Measurements from ENCODE around the gene TNFRSF4. TPM values are rescaled to one million over a fixed set of nuclear protein-coding genes. Genes with fewer than 3 reads are reported as not detected.

TNFRSF4 gene
- total RNA-seq, 1 experiment from 2014 or later = 0.62 TPM

DNA sequence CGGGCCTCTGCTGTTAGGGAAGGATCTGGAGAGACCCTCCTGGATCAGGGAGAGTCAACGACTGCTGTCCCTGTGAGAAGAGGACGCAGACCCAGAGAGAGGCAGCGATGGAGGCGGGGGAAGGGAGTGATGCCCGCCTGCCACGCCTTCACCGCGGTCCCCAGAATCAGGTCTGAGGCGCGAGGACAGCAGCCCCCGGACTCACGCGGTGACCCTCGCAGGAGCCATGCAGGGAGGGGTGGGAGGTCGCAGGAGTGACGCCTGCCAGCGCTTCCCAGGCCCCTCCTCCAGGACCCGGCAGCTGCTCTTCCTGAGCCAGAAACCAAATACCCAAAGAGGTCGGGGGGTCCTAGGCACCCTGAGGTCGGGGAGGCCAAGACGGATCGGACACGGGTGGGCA lies 6.2 kb upstream of the TNFRSF4 start:
- CTCF ChIA-PET = interaction anchor here (1.4 kb wide), 1 partner anchor 98 kb away, joined by 3 read pairs; no protein-coding TSS in a partner anchor
- no peaks in the 10 kb centered on the region for H3K9me3 ChIP-seq (ENCODE audit: control insufficient read depth, insufficient read depth, low read depth, low read length)
- DNase-seq (ENCODE audit: low read depth, low spot score) (no peak), ATAC-seq (no peak)
- H3K36me3 ChIP-seq (ENCODE audit: control insufficient read depth, insufficient read depth, low read length) = peaks cover 2% of the 10 kb centered on the region; the same call in 1 of the 2 replicates
- no peaks in the 10 kb centered on the region for H3K4me1 ChIP-seq (ENCODE audit: control insufficient read depth, insufficient read depth, low read length)
- POLR2A ChIA-PET = no interaction called here
- no peak overlapping the region for H3K27ac ChIP-seq (ENCODE audit: low read length)
- no peaks in the 10 kb centered on the region for H3K27me3 ChIP-seq (ENCODE audit: control insufficient read depth, insufficient read depth, low read length)
- TF ChIP-seq TCF7L2 (IDR thresholded peaks at IDR 0.05; ENCODE audit: low read depth, low read length) (no peak), SIN3A (IDR thresholded peaks at IDR 0.05; ENCODE audit: borderline replicate concordance, insufficient read depth, low read depth, low read length) (no peak), POLR2AphosphoS5 (IDR thresholded peaks at IDR 0.05; ENCODE audit: low read depth, low read length) (no peak)
- TF ChIP-seq, protein P1, sequence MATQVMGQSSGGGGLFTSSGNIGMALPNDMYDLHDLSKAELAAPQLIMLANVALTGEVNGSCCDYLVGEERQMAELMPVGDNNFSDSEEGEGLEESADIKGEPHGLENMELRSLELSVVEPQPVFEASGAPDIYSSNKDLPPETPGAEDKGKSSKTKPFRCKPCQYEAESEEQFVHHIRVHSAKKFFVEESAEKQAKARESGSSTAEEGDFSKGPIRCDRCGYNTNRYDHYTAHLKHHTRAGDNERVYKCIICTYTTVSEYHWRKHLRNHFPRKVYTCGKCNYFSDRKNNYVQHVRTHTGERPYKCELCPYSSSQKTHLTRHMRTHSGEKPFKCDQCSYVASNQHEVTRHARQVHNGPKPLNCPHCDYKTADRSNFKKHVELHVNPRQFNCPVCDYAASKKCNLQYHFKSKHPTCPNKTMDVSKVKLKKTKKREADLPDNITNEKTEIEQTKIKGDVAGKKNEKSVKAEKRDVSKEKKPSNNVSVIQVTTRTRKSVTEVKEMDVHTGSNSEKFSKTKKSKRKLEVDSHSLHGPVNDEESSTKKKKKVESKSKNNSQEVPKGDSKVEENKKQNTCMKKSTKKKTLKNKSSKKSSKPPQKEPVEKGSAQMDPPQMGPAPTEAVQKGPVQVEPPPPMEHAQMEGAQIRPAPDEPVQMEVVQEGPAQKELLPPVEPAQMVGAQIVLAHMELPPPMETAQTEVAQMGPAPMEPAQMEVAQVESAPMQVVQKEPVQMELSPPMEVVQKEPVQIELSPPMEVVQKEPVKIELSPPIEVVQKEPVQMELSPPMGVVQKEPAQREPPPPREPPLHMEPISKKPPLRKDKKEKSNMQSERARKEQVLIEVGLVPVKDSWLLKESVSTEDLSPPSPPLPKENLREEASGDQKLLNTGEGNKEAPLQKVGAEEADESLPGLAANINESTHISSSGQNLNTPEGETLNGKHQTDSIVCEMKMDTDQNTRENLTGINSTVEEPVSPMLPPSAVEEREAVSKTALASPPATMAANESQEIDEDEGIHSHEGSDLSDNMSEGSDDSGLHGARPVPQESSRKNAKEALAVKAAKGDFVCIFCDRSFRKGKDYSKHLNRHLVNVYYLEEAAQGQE (IDR thresholded peaks at IDR 0.05; ENCODE audit: insufficient read depth in 1 of 2, low read depth in 2 of 2, low read length in 1 of 2) = no peak
- TF ChIP-seq, protein P2, sequence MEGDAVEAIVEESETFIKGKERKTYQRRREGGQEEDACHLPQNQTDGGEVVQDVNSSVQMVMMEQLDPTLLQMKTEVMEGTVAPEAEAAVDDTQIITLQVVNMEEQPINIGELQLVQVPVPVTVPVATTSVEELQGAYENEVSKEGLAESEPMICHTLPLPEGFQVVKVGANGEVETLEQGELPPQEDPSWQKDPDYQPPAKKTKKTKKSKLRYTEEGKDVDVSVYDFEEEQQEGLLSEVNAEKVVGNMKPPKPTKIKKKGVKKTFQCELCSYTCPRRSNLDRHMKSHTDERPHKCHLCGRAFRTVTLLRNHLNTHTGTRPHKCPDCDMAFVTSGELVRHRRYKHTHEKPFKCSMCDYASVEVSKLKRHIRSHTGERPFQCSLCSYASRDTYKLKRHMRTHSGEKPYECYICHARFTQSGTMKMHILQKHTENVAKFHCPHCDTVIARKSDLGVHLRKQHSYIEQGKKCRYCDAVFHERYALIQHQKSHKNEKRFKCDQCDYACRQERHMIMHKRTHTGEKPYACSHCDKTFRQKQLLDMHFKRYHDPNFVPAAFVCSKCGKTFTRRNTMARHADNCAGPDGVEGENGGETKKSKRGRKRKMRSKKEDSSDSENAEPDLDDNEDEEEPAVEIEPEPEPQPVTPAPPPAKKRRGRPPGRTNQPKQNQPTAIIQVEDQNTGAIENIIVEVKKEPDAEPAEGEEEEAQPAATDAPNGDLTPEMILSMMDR (IDR thresholded peaks at IDR 0.05) = no peak
- intact Hi-C loops (cut with micrococcal nuclease; ENCODE audit: unreplicated experiment) = no loop called here
- no peak overlapping the region for H3K4me3 ChIP-seq (ENCODE audit: low read depth in 2 of 2, low read length in 2 of 2)
- no TSS peak for BruUV-seq (replicated peaks)
- in situ Hi-C loops (cut with HindIII; ENCODE audit: low pct_unique_long_range_greater_than_20kb, low sequenced_read_pairs) = no loop called here

DNA sequence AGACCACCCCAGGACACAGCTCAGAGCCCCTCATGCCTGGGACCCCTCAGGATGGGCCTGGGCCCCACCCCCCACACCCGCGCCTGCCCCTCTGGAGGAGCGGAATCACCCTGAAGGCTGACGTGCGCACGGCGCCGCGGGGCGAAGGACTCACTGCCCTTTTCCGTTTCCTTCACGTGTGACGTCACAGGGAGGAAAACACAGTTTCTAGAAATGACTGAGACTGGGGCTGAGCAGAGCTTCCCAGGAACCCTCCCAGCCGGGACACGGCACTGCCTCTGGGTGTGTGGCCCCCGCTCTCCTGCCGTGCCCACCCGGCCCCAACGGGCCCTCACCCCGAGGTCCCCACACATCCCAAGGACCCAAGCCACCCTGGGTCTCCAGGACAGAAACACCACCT lies 5.4 kb upstream of the TNFRSF4 start:
- CTCF ChIA-PET = no interaction called here
- ATAC-seq = no peak
- no peak overlapping the region for H3K4me3 ChIP-seq (ENCODE audit: low read depth in 2 of 2, low read length in 2 of 2)
- TF ChIP-seq POLR2AphosphoS5 (IDR thresholded peaks at IDR 0.05; ENCODE audit: low read depth, low read length) (no peak), SIN3A (IDR thresholded peaks at IDR 0.05; ENCODE audit: borderline replicate concordance, insufficient read depth, low read depth, low read length) (no peak), TCF7L2 (IDR thresholded peaks at IDR 0.05; ENCODE audit: low read depth, low read length) (no peak)
- TF ChIP-seq, protein P2 (IDR thresholded peaks at IDR 0.05) = no peak
- TF ChIP-seq, protein P1 (IDR thresholded peaks at IDR 0.05; ENCODE audit: insufficient read depth in 1 of 2, low read depth in 2 of 2, low read length in 1 of 2) = no peak
- peaks cover 2% of the 10 kb centered on the region; the same call in 1 of the 2 replicates for H3K36me3 ChIP-seq (ENCODE audit: control insufficient read depth, insufficient read depth, low read length)
- H3K27ac ChIP-seq (ENCODE audit: low read length) = no peak overlapping the region
- H3K4me1 ChIP-seq (ENCODE audit: control insufficient read depth, insufficient read depth, low read length) = no peaks in the 10 kb centered on the region
- no peaks in the 10 kb centered on the region for H3K9me3 ChIP-seq (ENCODE audit: control insufficient read depth, insufficient read depth, low read depth, low read length)
- no peaks in the 10 kb centered on the region for H3K27me3 ChIP-seq (ENCODE audit: control insufficient read depth, insufficient read depth, low read length)
- in situ Hi-C loops (cut with HindIII; ENCODE audit: low pct_unique_long_range_greater_than_20kb, low sequenced_read_pairs) (no loop called here), intact Hi-C loops (cut with micrococcal nuclease; ENCODE audit: unreplicated experiment) (no loop called here)
- DNase-seq (ENCODE audit: low read depth, low spot score) = no peak
- POLR2A ChIA-PET = no interaction called here
- no TSS peak for BruUV-seq (replicated peaks)

Measured in Panc1 (cell line).